Heart right ventricle (tissue), 16 donors: ENCODE measurements around the gene WNT8A. TPM values are rescaled to one million over a fixed set of nuclear protein-coding genes. Genes with fewer than 3 reads are reported as not detected.

ENCODE experiments used
- ATAC-seq, 8 donors: fragments of 200-7000 bp; cut with Tn5 transposase; one replicate each; pipeline ENCODE4 v1.9.1; 2020; ENCODE audit warnings: mild to moderate bottlenecking in 8 of 8, moderate library complexity in 8 of 8, moderate number of reproducible peaks in 1 of 8
- DNase-seq, 2 donors: peaks; one replicate each; pipeline ENCODE4 v3.0.0-alpha.2; 2020
- H3K27ac ChIP-seq, 10 donors: fragments of 200-600 bp; sonication (generic) in 2 of 10; one replicate each; pipeline versions ENCODE4 v1.5.0 to v1.8.0; 2020 to 2022; ENCODE audit warnings: mild to moderate bottlenecking in 3 of 10
- H3K27me3 ChIP-seq, 7 donors: fragments of 200-600 bp; one replicate each; pipeline ENCODE4 v1.8.0; 2021 to 2022; ENCODE audit warnings: mild to moderate bottlenecking in 2 of 7
- H3K36me3 ChIP-seq, 9 donors: fragments of 200-600 bp; sonication (generic) in 1 of 9; one replicate each; pipeline versions ENCODE4 v1.5.0 to v1.8.0; 2020 to 2022; ENCODE audit warnings: mild to moderate bottlenecking in 2 of 9
- H3K4me1 ChIP-seq, 9 donors: fragments of 200-600 bp; sonication (generic) in 1 of 9; one replicate each; pipeline versions ENCODE4 v1.5.0 to v1.8.0; 2020 to 2022; ENCODE audit warnings: mild to moderate bottlenecking in 4 of 9
- H3K4me3 ChIP-seq, 10 donors: fragments of 200-600 bp; sonication (generic) in 2 of 10; one replicate each; pipeline versions ENCODE4 v1.5.0 to v1.8.0; 2020 to 2022; ENCODE audit warnings: mild to moderate bottlenecking in 7 of 10, moderate library complexity in 2 of 10
- H3K9me3 ChIP-seq, 11 donors: fragments of 200-600 bp in 10 of 11; sonication (generic) in 2 of 11; one replicate each; pipeline versions ENCODE4 v1.5.0 to v1.8.0; 2013 to 2022; ENCODE audit warnings: mild to moderate bottlenecking in 2 of 11, control low read depth in 1 of 11, moderate library complexity in 1 of 11
- WGBS, 2 donors: extraction: QIAGEN DNeasy Blood & Tissue Kit; methylation state at CpG; one replicate each; pipeline ENCODE4 v1.1.7; 2013; ENCODE audit warnings: inconsistent platforms in 1 of 2; 5-methylcytosine and 5-hydroxymethylcytosine counted together
- intact Hi-C, 10 donors: fragments of 100-400 bp; cut with DNase I; formaldehyde crosslinking; loops; one replicate each; pipeline versions ENCODE4 v1.11.1 to v1.14.2; 2022
- polyA plus RNA-seq, 2 donors: library from polyadenylated mRNA; stranded (reverse); fragments of 200-250 nt; gene quantifications; one replicate each; pipeline ENCODE4 v1.2.3, GENCODE V29; 2013
- total RNA-seq, 10 donors: library from RNA; stranded (reverse); fragmentation: NEBNext Ultra II Directional in 3 of 10; extraction: Animal tissue kit (Norgen Biotek cat#: 25700) in 3 of 10; gene quantifications; one replicate each; pipeline versions ENCODE4 v1.2.1 to v1.2.4, GENCODE V29; 2021 to 2023
- TF ChIP-seq, protein P1 (sequence below), 9 donors: fragments of 200-600 bp; sonication (generic) in 2 of 9; IDR thresholded peaks; one replicate each; pipeline versions ENCODE4 v1.5.0 to v1.8.0; 2021 to 2022; ENCODE audit warnings: antibody characterized with exemption in 9 of 9, mild to moderate bottlenecking in 5 of 9, moderate library complexity in 1 of 9
- donor health status: Arrhythmogenic right ventricular cardiomyopathy.
- donor health status: ischemic (EF 13 %, LVEDD 7.1; RV severe dilation, severe dysfunction).
- donor health status: healthy with polysubstance abuse.
- donor health status: DM: no; HTN: yes; CAD: no.
- donor health status: DM: no; HTN: no; CAD: no.
- donor health status: ischemic (EF 25% LVEDD 6.9; RV normal size, moderate dysfunction).
- donor health status: ischemic (EF 25% LVEDD 5.7; RV mildly dilated, moderate dysfunction).
- donor health status: healthy.
- donor health status: DM: yes; HTN: yes; CAD: no.
- donor health status: Ischemic cardiomyopathy.
- donor health status: ischemic (EF 35%, LVEDD 5.7; RV mildly dilated, moderate dysfunction).
- donor health status: nonischemic (EF 11% LVEDD 7.7; RV severe dilation, severe dysfunction).
- donor health status: DM: yes; HTN: yes; CAD: no.
- donor health status: PGD.
- donor health status: ischemic (EF 29% LVEDD 5.4; RV normal size, mild dysfunction).
- donor health status: nonischemic (EF 23%, LVEDD 6.1; RV moderate dilation, normal function).

Gene WNT8A
- total and polyA plus RNA-seq, 12 donors = not detected

DNA sequence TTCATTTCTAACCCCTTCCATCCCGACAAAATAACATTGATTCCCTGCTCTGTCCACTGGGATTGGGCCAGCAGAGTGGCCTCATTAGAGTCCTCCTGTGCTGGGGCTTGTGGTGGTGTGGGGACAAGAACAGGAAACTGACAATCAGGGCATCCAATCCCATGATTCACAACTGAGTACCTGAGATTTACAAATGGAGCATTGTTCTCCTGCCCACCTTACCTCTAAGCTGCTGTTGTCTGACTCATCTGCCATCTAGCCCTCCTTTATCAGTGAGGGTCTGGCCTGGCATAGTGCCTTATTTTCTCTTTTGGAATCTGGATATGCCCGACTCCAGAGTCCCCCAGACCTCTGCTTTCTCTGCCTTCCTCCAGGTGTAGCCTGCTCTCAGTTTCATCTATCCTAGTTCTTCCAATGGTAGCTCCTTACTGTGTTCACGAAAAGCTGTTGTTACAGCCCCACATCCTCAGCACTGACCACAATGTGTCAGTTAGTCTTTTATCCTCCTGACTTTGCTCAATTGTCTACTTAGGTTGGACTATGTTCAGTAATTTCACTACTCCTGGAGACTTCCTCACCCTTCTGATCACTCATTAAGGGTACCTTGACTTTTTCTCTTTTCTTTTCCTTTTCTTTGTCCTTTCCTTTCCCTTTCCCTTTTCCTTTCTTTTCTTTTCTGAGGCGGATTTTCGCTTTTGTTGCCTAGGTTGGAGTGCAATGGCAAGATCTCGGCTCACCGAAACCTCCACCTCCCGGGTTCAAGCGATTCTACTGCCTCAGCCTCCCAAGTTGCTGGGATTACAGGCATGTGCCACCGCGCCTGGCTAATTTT lies 13.4 kb downstream of the WNT8A start:
- 89 to 90% methylated on average over 11 of the region's 11 CpGs for WGBS, 2 donors
- Histone ChIP-seq H3K27ac (no peak overlapping the region), H3K36me3 (no peaks in the 10 kb centered on the region), H3K4me1 (no peaks in the 10 kb centered on the region), H3K4me3 (no peak overlapping the region), H3K9me3 (no peaks in the 10 kb centered on the region), H3K27me3 (peaks cover 0 to 26% (median 3%) of the 10 kb centered on the region in 7 donors)
- TF ChIP-seq, protein P1, sequence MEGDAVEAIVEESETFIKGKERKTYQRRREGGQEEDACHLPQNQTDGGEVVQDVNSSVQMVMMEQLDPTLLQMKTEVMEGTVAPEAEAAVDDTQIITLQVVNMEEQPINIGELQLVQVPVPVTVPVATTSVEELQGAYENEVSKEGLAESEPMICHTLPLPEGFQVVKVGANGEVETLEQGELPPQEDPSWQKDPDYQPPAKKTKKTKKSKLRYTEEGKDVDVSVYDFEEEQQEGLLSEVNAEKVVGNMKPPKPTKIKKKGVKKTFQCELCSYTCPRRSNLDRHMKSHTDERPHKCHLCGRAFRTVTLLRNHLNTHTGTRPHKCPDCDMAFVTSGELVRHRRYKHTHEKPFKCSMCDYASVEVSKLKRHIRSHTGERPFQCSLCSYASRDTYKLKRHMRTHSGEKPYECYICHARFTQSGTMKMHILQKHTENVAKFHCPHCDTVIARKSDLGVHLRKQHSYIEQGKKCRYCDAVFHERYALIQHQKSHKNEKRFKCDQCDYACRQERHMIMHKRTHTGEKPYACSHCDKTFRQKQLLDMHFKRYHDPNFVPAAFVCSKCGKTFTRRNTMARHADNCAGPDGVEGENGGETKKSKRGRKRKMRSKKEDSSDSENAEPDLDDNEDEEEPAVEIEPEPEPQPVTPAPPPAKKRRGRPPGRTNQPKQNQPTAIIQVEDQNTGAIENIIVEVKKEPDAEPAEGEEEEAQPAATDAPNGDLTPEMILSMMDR (IDR thresholded peaks at IDR 0.05) = no peak
- DNase-seq = no peak
- no peak for ATAC-seq
- intact Hi-C loops = no loop called here

DNA sequence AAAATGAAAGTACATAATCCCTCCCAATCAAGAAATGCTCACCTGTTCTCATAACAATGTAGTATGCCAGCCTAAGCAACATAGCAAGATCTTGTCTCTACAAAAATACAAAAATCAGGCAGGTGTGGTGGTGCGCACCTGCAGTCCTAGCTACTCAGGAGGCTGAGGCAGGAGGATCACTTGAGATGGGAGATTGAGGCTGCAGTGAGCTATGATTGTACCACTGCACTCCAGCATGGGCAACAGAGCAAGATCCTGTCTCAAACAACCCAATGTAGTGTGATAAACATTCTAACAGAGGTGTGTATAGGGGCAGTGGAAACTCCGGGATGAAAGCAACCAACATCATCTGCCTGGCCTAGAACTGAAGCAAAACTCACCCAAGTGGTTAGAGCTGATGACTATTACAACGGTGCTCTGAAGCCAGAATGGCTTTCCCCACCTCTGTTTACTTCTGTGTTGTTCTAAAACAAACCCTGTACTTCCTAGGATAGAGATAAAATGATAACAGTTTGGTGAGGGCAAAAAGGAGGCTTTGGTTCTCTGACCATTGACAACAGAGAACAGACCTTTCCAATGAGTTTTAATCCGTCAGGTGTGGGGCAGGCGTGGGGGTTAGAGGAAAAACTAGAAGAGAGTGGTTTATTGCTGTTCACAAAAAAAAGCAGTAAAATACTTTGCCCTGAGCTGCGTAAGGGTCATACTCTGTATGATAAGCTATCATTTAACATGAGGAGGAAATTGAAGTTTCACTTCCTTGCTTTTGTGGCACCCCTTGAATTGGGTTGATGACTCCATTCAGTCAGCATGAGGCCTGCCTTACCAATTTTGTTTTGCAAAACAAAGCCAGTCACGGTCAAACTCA lies 18.9 kb downstream of the WNT8A start:
- intact Hi-C loops = no loop called here
- no peak overlapping the region for H3K4me3 ChIP-seq
- WGBS, 2 donors = 63 to 68% methylated on average over 7 of the region's 7 CpGs

DNA sequence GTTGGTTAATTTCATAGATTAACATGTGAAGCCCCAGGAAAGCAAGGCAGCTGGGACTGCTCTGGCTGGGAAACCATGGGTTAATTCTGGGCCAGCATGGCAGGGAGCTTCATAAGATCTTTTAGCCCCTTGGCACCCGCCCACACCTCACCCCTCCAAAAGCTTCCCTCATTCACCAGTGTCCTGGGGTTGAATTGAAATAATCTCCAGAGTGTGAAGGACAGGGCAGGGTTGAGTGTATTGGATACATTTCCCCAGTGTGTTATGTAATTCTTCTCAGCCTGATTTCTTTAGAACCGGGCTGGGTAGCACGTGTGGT lies 19.4 kb downstream of the WNT8A start:
- 18% methylated on average over 3 of the region's 3 CpGs for WGBS, 2 donors
- no peak for DNase-seq
- TF ChIP-seq, protein P1 (IDR thresholded peaks at IDR 0.05) = no peak
- ATAC-seq = no peak
- H3K27ac ChIP-seq = no peak overlapping the region
- no peaks in the 10 kb centered on the region for H3K9me3 ChIP-seq
- H3K27me3 ChIP-seq = peaks cover 0 to 23% (median 3%) of the 10 kb centered on the region in 7 donors
- intact Hi-C loops = no loop called here
- H3K4me3 ChIP-seq = no peak overlapping the region
- peaks cover 0 to 4% (median 0%) of the 10 kb centered on the region in 9 donors for H3K4me1 ChIP-seq
- no peaks in the 10 kb centered on the region for H3K36me3 ChIP-seq

More for the DNA sequence above, 18.9 kb downstream of the WNT8A start:
- H3K27me3 ChIP-seq = peaks cover 0 to 23% (median 3%) of the 10 kb centered on the region in 7 donors
- no peaks in the 10 kb centered on the region for H3K36me3 ChIP-seq
- no peaks in the 10 kb centered on the region for H3K9me3 ChIP-seq
- peaks cover 0 to 2% (median 0%) of the 10 kb centered on the region in 9 donors for H3K4me1 ChIP-seq
- ATAC-seq (no peak), DNase-seq (no peak)
- TF ChIP-seq, protein P1 (IDR thresholded peaks at IDR 0.05) = no peak
- H3K27ac ChIP-seq = no peak overlapping the region

DNA sequence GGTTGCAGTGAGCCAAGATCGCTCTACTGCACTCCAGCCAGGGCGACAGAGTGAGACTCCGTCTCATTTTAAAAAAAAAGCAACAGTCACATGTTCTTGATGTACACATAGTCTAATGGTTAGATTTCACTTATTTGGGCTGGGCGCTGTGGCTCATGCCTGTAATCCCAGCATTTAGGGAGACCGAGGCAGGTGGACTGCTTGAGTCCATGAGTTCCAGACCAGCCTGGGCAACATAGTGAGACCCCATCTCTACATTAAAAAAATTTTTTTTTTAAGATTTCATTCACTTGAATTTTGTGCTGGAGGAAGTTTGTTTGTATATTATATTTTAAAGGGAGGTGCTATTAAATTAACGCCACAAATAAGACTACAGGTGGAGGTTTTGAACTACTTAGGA lies 21.9 kb downstream of the WNT8A start:
- no peak overlapping the region for H3K4me3 ChIP-seq
- TF ChIP-seq, protein P1 (IDR thresholded peaks at IDR 0.05) = no peak
- ATAC-seq (no peak), DNase-seq (no peak)
- H3K27me3 ChIP-seq = peaks cover 0 to 13% (median 0%) of the 10 kb centered on the region in 7 donors
- H3K36me3 ChIP-seq = no peaks in the 10 kb centered on the region
- intact Hi-C loops = no loop called here
- H3K27ac ChIP-seq = no peak overlapping the region
- 93 to 94% methylated on average over 6 of the region's 6 CpGs for WGBS, 2 donors
- no peaks in the 10 kb centered on the region for H3K9me3 ChIP-seq
- H3K4me1 ChIP-seq = peaks cover 0 to 4% (median 0%) of the 10 kb centered on the region in 9 donors
